Type B pancreatic cell (in vitro differentiated cells): Measurements from ENCODE around the gene KRTAP10-10. TPM values are rescaled to one million over a fixed set of nuclear protein-coding genes. Genes with fewer than 3 reads are reported as not detected.

Experiments used
- DNase-seq: peaks from one replicate; pipeline ENCODE4 v3.0.0; 2021; ENCODE audit warnings: mixed read lengths; ENCODE audit not compliant: unreplicated experiment; ENCODE audit errors: extremely low spot score
- H3K27ac Mint-ChIP-seq: 2 replicates; pipeline ENCODE4 v1.8.0; 2021; ENCODE audit warnings: mild to moderate bottlenecking, mixed read lengths
- H3K27me3 Mint-ChIP-seq: 2 replicates; pipeline ENCODE4 v1.8.0; 2021; ENCODE audit warnings: mixed read lengths
- H3K36me3 Mint-ChIP-seq: 2 replicates; pipeline ENCODE4 v1.8.0; 2021; ENCODE audit warnings: mixed read lengths
- H3K4me1 Mint-ChIP-seq: one replicate; pipeline ENCODE4 v1.8.0; 2021; ENCODE audit warnings: mixed read lengths; ENCODE audit not compliant: unreplicated experiment
- H3K4me3 Mint-ChIP-seq: 2 replicates; pipeline ENCODE4 v1.8.0; 2021; ENCODE audit warnings: mild to moderate bottlenecking, mixed read lengths
- H3K9me3 Mint-ChIP-seq: 2 replicates; pipeline ENCODE4 v1.8.0; 2021; ENCODE audit warnings: mixed read lengths
- CTCF ChIP-seq: fragments of 200-600 bp; sonication (generic); conservative IDR thresholded peaks from 2 replicates; pipeline ENCODE4 v1.5.0; 2021; ENCODE audit warnings: antibody characterized with exemption, mild to moderate bottlenecking
- total RNA-seq: library from RNA; stranded (reverse); gene quantifications from 2 replicates; pipeline ENCODE4 v1.2.1, GENCODE V29; 2021; ENCODE audit warnings: low replicate concordance

KRTAP10-10 gene
- total RNA-seq, 1 donor from 2014 or later, result not detected

DNA sequence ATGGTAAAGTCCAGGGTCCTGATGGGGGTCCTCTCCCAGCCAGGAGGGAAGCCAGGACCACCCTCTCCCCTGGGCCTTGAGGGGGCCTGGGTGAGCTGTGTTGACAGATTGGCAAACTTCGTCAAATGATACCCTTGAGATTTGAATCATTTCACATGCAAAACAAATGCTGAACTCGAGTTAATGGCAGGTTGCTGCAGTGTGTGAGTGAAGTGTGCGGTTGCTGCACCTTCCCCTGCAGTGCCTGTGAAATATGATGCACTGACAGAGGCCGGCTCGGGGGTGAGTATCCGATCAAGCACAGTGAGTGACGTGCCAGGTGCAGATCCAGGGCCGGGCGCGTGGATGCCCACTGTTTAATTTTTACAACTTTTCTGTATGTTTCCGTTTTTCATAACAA, 50.5 kb downstream of the KRTAP10-10 start:
- Mint-ChIP-seq H3K4me1 (peaks cover 18% of the 10 kb centered on the region), H3K36me3 (no peaks in the 10 kb centered on the region), H3K27ac (no peak overlapping the region), H3K27me3 (peaks cover 62% of the 10 kb centered on the region), H3K9me3 (peaks cover 4% of the 10 kb centered on the region), H3K4me3 (no peak overlapping the region)
- TF ChIP-seq CTCF, result no peak
- no peak for DNase-seq

Other genes with a start within 250 kb of the KRTAP10-10 start
- 6.4 and 8.7 TPM in 2 replicates for gene LRRC3, start 181.8 kb upstream of the KRTAP10-10 start, total RNA-seq
- gene KRTAP10-1, start 97.2 kb upstream of the KRTAP10-10 start, total RNA-seq, result not detected in 2 replicates
- gene KRTAP10-2, start 85.9 kb upstream of the KRTAP10-10 start, total RNA-seq, result not detected in 2 replicates
- not detected in 2 replicates for gene KRTAP10-3, start 78.6 kb upstream of the KRTAP10-10 start, total RNA-seq
- gene KRTAP10-4, start 63.6 kb upstream of the KRTAP10-10 start, total RNA-seq, result not detected in 2 replicates
- gene KRTAP10-5, start 56.8 kb upstream of the KRTAP10-10 start, total RNA-seq, result not detected in 2 replicates
- not detected in 2 replicates for gene KRTAP10-6, start 44.9 kb upstream of the KRTAP10-10 start, total RNA-seq
- gene KRTAP10-7, start 36.8 kb upstream of the KRTAP10-10 start, total RNA-seq, result not detected in 2 replicates
- not detected in 2 replicates for gene KRTAP10-8, start 25.3 kb upstream of the KRTAP10-10 start, total RNA-seq
- gene KRTAP10-9, start 10.3 kb upstream of the KRTAP10-10 start, total RNA-seq, result not detected in 2 replicates
- not detected in 2 replicates for gene KRTAP10-11, start 9.1 kb downstream of the KRTAP10-10 start, total RNA-seq
- not detected in 2 replicates for gene KRTAP12-4, start 17.3 kb downstream of the KRTAP10-10 start, total RNA-seq
- not detected in 2 replicates for gene KRTAP12-3, start 20.6 kb downstream of the KRTAP10-10 start, total RNA-seq
- gene KRTAP12-2, start 29.6 kb downstream of the KRTAP10-10 start, total RNA-seq, result not detected in 2 replicates
- not detected in 2 replicates for gene KRTAP12-1, start 44.8 kb downstream of the KRTAP10-10 start, total RNA-seq
- gene KRTAP10-12, start 59.8 kb downstream of the KRTAP10-10 start, total RNA-seq, result not detected in 2 replicates
- gene TSPEAR, start 74.2 kb downstream of the KRTAP10-10 start, total RNA-seq, result 0.34 and 0.59 TPM in 2 replicates
- gene UBE2G2, start 164.5 kb downstream of the KRTAP10-10 start, total RNA-seq, result 75.6 and 92.4 TPM in 2 replicates
- 61.0 and 81.2 TPM in 2 replicates for gene SUMO3, start 180.7 kb downstream of the KRTAP10-10 start, total RNA-seq
- gene PTTG1IP, start 236.3 kb downstream of the KRTAP10-10 start, total RNA-seq, result 168 and 195 TPM in 2 replicates